ENCODE data around the gene ATP6AP2. TPM values are rescaled to one million over a fixed set of nuclear protein-coding genes. Genes with fewer than 3 reads are reported as not detected.
A peak's percentile ranks its signal among the peaks of the same experiment; 100 is the strongest.

ATP6AP2 gene
- total RNA-seq, 1 experiment from 2014 or later: 67.5 TPM

DNA sequence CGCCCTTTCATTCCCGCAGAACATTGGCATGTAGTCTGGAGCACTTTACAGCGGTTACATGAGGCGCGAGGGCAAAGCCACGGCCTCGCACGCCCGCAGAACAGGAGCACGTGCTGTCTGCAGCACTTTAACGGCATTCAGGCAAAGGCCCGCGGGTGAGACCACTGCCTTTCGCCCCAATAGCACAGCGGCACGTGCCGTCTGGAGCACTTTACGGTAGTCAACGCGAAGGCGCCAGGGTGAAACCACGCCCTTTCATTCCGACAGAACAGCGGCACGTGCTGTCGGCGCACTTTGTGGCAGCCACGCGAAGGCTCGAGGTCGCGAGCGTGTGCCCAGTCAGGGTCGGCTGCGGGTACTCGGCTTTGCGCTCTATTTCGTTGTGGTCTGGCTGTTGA, 42.4 kb downstream of the ATP6AP2 start, which contains the start of gene MPC1L:
Gene MPC1L (plus strand): TSS at position 290 of the 398 bp plus-strand sequence. CDS start 138 bp downstream, outside the sequence.
- H3K9ac ChIP-seq (ENCODE audit: extremely low read depth, insufficient read length, low read length): no peak within 1 kb of the TSS
- H3K4ac ChIP-seq (ENCODE audit: low read depth, low read length): no peak within 1 kb of the TSS
- no peak within 1 kb of the TSS for H3K18ac ChIP-seq (ENCODE audit: insufficient read length, low read depth, low read length)
- Mint-ChIP-seq H3K36me3 (ENCODE audit: insufficient read depth in 1 of 3, low read depth in 3 of 3) (peaks cover 0 to 8% (median 8%) of the 10 kb centered on the region in 3 experiments; a peak in 5 of 7 replicates), H3K9me3 (peaks cover 52 to 59% of the 10 kb centered on the region in 2 experiments), H3K27ac (0 out of 7 replicates have a peak within 1 kb of the TSS, but pooled peaks of 1 of the 3 experiments have one; percentile 5), H3K4me3 (no peak within 1 kb of the TSS; a peak in 1 of 5 replicates), H3K27me3 (ENCODE audit: low read depth) (no peaks in the 10 kb centered on the region; the same call in none of the 2 replicates), H3K4me1 (peaks cover 0 to 8% of the 10 kb centered on the region in 2 experiments; a peak in 1 of 4 replicates)
- H3T11ph ChIP-seq (ENCODE audit: low read length): no peak within 1 kb of the TSS
- H3K4me1 ChIP-seq (ENCODE audit: insufficient read depth, low read length): no peaks in the 10 kb centered on the region
- H3K4me2 ChIP-seq (ENCODE audit: insufficient read depth, insufficient read length, low read length): no peak within 1 kb of the TSS
- no peak within 1 kb of the TSS for H2BK20ac ChIP-seq (ENCODE audit: low read depth, low read length, poor library complexity, severe bottlenecking)
- no peak within 1 kb of the TSS for H2BK12ac ChIP-seq (ENCODE audit: insufficient read length, low read depth, low read length)
- H3K27ac ChIP-seq (ENCODE audit: insufficient read length, low read depth, low read length): no peak within 1 kb of the TSS
- no peak within 1 kb of the TSS for H4K5ac ChIP-seq (ENCODE audit: insufficient read length, low read depth, low read length)
- peak; percentile 43 for DNase-seq
- H3K9me3 ChIP-seq (ENCODE audit: control insufficient read depth, low read depth, low read length): no peaks in the 10 kb centered on the region
- no peak within 1 kb of the TSS for H3K14ac ChIP-seq (ENCODE audit: insufficient read depth, low read length)
- no peaks in the 10 kb centered on the region for H3K79me2 ChIP-seq (ENCODE audit: insufficient read depth, low read length)
- no peak within 1 kb of the TSS for H3K56ac ChIP-seq (ENCODE audit: insufficient read length, low read depth, low read length)
- no peak within 1 kb of the TSS for H4K91ac ChIP-seq (ENCODE audit: insufficient read length, low read depth, low read length)
- H4K8ac ChIP-seq (replicated peaks; ENCODE audit: insufficient read length, low read depth, low read length): no peak within 1 kb of the TSS
- no CpG with 5 or more reads among the region's 38 CpGs for WGBS (ENCODE audit: extremely low coverage, insufficient read length, low lambda C conversion rate)
- no peak within 1 kb of the TSS for H2AFZ ChIP-seq (ENCODE audit: low read length)
- TF ChIP-seq, protein P1, sequence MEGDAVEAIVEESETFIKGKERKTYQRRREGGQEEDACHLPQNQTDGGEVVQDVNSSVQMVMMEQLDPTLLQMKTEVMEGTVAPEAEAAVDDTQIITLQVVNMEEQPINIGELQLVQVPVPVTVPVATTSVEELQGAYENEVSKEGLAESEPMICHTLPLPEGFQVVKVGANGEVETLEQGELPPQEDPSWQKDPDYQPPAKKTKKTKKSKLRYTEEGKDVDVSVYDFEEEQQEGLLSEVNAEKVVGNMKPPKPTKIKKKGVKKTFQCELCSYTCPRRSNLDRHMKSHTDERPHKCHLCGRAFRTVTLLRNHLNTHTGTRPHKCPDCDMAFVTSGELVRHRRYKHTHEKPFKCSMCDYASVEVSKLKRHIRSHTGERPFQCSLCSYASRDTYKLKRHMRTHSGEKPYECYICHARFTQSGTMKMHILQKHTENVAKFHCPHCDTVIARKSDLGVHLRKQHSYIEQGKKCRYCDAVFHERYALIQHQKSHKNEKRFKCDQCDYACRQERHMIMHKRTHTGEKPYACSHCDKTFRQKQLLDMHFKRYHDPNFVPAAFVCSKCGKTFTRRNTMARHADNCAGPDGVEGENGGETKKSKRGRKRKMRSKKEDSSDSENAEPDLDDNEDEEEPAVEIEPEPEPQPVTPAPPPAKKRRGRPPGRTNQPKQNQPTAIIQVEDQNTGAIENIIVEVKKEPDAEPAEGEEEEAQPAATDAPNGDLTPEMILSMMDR (conservative IDR thresholded peaks at IDR 0.05): no peak
- no peaks in the 10 kb centered on the region for H3K27me3 ChIP-seq (ENCODE audit: insufficient read depth, low read length)
- H2BK120ac ChIP-seq (ENCODE audit: low read depth, low read length, poor library complexity, severe bottlenecking): no peak within 1 kb of the TSS
- no peak within 1 kb of the TSS for H2AK5ac ChIP-seq (ENCODE audit: insufficient read length, low read length)
- no peak within 1 kb of the TSS for H2BK15ac ChIP-seq (ENCODE audit: low read depth, low read length)
- H2BK5ac ChIP-seq (ENCODE audit: insufficient read length, low read length): no peak within 1 kb of the TSS
- H3K23ac ChIP-seq (ENCODE audit: insufficient read length, low read depth, low read length): no peak within 1 kb of the TSS
- H4K20me1 ChIP-seq (ENCODE audit: control insufficient read depth, insufficient read depth, insufficient read length): no peaks in the 10 kb centered on the region
- no peaks in the 10 kb centered on the region for H3K23me2 ChIP-seq (ENCODE audit: insufficient read length, low read depth, low read length, poor library complexity, severe bottlenecking)
- H3K79me1 ChIP-seq (ENCODE audit: insufficient read depth, low read depth, low read length, poor library complexity, severe bottlenecking): no peaks in the 10 kb centered on the region
